Dermis blood vessel endothelial cell (primary cell): ENCODE data around the gene CHST6. TPM values are rescaled to one million over a fixed set of nuclear protein-coding genes. Genes with fewer than 3 reads are reported as not detected.
"Not testable (repeated sequence)": the region's sequence is repeated elsewhere in the genome, so short reads cannot be mapped to it uniquely, and the experiment has no call there.

Experiments
- DNase-seq: peaks from one replicate; pipeline ENCODE4 v3.0.0; 2010
- total RNA-seq: library from RNA; depleted of rRNA; stranded (reverse); fragments of >200 nt; gene quantifications from 2 replicates; pipeline ENCODE4 v1.2.3, GENCODE V29; 2014

The CHST6 gene
- 1.2 and 1.9 TPM in 2 replicates for total RNA-seq

DNA sequence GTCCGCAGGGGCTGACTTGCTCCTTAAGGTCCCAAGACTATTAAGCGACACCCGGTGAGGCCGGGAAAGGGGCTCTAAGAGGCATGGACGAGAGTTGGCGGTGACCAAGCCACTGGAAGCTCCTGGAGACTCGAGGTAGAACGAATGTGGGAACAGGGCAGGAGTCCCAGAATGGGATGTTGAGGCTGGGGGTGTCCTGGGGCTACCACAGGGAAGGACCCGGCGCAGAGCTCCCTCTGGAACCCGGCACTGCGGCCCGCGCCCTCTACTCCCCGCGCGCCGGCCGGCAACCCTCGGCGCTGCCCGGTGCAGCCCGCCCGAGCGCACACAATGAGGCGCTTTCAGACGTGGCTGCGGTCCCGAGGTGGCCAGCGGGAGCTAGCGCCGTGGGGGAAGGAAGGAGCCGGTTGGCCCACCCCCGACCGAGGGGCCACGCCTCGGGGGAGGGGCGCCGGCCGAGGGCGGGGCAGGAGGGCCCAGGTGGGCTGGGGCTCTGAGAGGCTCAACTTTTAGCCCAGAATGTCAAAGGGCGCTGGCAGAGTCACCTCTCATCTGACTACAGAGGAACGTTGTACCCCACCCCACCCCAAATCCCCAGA, at the start of gene CHST6:
Gene CHST6 (minus strand): TSS at position 366 of the 599 bp plus-strand sequence. CDS start 15,613 bp downstream, outside the sequence.
- peak; percentile 48 for DNase-seq

DNA sequence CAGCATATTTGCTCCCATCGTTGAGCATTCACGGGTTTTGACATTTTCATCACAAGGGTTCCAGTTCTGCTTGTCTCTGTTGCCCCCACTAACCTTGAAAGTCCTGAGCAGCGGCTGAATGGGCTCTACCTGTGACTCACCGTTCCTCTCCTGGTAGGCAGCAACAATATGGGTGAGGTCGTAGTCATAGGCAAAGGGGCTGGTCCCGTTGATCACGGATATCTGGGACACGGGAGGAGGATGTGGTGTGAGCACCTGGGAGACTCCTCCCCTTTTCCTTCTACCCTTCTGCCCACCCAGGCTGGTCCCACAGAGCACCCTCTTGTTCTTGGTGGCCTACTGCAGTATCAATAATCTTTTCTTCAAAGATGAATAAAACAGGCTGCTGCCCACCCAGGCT, 47.2 kb upstream of the CHST6 start:
- DNase-seq: not testable (repeated sequence)

DNA sequence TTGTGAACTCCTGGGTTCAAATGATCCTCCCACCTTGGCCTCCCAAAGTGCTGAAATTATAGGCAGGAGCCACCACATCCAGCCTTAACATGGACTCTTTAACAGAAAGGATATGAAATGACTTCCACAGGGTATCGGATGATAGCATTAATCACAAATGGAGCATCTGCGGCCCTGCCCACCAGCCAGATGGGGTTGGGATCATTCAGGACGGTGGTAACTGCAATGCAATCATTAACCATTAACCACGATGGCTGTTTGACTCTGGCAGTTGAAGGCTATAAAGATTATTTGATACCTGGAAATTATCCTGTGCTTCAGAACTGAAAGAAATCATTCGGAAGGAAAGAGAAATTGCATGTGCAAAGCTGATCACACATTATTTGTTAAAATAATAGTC, 46.0 kb upstream of the CHST6 start:
- DNase-seq: no peak

DNA sequence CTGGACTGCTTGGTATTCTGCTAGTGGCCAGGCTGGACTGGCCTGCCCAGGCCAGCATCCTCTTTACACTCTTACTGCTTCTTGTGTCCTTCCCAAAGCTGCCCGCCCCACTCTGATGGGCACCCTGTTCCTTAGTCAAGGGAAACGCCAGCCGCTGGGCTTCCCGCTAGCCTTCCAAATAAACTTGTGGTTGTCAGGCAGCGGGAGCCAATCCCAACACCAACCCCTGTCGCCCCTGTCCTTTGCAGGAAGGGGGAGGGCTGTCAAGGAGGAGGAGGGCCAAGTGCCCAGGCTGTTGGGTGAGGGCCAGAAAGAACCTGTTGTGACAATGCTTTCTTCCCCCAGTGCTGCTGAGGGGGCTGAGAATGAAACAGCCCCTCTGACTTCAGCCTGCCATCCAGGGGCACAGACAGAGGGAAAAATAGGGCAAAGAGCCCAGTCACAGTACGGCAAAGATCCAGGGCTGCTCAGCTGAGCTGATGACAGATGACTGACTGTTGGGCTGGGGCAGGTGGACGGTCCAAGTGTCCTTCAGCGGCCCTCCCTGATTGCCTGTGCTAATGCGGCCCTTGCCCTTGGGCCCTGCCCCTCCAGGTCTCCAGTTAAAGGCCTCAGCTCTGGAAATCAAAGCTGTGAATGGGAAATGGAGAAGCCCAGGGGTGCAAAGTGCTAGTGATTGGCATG, 43.8 kb upstream of the CHST6 start:
- not testable (repeated sequence) for DNase-seq

DNA sequence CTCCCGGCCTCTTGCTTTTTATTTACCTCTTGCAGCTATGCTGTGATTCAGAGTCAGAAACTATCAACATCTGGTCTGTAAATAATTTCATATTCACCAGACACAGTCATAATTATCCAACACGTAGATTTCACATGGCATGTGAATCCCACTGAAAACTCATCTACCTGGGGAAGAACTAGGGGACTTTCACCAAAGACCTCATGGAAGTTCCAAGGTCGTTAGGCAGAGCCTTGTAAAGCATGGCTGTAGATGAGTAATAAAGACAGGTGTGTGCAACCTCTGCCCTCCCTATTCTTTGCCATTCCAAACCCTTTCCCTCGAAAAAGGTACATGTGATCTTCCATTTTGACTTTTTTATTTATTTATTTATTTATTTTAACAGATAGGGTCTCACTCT, 42.5 kb upstream of the CHST6 start:
- no peak for DNase-seq

DNA sequence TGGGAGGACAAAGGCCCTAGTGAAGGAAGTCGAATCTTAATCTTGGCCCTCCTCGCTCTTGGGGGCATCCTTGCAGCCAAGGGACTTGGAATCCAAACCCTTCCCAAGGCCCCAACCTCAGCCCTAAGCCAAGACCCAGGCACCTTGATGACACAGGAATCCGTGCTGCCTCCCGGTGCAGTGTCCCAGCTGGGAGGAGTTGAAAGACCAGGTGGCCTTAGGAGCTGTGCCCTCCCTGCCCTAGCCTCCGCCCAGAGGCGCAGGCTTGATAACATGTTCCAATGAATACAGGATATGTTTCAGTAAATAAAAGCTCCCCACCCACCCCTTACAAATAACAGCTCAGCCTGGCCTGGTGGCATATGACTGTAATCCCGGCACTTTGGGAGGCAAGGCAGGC, 40.7 kb upstream of the CHST6 start, which contains the start of gene CHST5:
Gene CHST5 (minus strand): TSS at position 208 of the 400 bp plus-strand sequence. CDS start 5,724 bp downstream, outside the sequence.
- no peak for DNase-seq

DNA sequence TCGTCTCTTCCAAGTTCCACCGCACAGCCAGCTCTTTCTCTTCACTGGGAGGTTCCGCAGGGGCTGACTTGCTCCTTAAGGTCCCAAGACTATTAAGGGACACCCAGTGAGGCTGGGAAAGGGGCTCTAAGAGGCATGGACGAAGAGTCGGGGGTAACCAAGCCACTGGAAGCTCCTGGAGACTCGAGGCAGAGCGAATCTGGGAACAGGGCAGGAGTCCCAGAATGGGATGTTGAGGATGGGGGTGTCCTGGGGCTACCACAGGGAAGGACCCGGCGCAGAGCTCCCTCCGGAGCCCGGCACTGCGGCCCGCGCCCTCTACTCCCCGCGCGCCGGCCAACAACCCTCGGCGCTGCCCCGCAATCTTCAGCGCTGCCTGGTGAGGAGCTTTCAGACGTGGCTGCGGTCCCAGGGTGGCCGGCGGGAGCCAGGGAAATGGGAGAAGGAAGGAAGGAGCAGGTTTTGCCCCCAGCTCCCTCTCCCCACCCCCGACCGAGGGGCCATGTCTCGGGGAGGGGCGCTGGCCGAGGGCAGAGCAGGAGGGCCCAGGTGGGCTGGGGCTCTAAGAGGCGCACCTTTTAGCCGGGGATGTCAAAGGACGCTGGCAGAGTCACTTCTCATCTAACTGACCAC, 40.1 kb upstream of the CHST6 start:
- no peak for DNase-seq

DNA sequence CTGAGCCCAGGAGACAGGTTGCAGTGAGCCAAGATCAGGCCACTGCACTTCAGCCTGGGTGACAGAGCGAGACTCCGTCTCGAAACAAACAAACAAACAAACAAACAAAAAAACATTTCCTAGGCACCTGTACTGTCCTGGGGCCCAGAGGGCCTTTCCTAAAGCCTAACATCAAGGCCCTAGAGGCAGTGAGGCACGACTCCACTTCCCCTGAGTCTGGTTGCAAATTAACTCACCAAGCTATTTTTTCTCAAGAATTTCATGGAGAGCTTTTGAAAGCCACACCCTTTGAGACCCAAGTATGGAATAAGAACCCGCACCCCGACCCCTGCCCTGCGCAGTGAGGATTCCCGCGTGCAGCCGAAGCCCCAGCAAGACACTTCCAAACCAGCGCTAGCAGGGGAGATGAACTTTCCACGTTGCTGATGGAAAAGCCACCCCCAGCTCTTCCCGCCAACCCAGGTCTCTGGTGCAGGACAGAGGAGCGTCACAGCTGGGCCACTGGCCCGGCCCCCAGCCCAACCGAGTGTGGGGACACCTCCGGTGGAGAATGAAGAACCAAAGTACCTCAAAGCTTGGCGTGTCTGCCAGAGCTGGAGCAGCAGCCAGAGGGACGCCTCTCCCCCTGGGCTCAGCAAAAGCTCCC, 39.4 kb upstream of the CHST6 start:
- DNase-seq: no peak

DNA sequence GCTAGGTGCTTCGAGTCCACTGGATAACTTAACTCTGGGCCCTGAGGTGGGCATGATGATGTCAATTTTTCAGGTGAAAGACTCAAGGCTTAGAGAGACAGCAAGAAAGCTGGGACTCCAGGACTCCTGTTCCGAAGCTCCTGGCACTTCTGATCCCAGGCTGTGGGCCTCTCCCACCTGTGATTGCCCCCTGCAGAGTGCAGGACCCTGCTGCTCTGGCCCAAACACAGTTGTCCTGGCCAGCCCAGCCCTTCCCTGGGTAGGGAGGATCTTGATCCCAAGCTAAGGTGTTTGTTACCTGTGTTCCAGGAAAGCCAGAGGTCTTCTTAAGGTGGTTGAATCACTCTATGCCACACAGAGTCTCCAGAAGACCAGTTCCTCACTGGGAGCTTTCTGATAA, 37.5 kb upstream of the CHST6 start:
- DNase-seq: no peak

DNA sequence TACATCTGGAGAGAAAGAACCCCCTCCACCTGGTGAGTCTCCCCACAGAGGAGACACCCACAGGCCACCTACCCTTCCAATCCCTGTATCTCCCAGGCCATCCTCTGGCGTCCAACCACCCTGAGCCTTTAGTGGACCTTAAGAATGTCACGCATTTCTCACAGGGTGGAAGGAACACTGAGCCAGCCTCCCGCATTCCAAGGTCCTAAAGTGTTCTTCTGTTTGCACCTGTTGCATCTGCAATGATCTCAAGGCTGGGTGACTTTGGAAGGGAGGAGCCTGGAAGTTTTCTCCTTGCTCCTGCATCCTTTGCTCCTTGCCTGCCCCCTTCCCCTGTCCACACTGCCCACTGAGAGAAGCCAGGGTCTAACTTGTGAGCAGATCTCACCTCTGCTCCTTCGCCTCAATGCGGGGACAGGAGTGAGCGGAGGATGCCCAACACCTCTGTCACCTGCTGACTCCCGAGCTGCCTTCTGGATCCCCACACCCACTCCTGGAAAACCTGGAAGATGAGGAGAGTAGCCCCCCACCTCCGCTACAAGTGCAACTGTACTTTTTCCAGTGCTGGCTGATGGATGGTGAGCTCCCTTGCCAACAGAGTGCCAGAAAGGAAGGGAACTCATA, 37.0 kb upstream of the CHST6 start:
- DNase-seq: no peak

DNA sequence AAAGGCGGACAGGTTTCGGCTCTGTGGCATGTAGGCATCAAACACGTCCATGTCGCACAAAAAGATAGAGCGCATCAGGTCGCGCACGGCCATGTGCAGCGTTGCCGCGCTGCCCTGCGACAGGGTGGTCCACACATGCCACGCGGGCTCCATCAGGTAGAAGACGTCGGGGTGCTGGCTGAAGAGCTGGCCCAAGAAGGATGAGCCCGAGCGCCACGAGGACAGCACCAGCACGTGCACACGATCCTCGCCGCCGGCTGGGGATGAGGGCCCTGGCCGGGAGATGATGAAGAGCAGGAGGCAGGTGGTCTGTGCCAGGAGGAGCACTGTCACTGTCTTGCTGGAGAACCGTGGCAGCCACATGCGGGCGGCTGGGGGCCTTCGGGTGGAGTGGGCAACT, 34.7 kb upstream of the CHST6 start:
- no peak for DNase-seq

DNA sequence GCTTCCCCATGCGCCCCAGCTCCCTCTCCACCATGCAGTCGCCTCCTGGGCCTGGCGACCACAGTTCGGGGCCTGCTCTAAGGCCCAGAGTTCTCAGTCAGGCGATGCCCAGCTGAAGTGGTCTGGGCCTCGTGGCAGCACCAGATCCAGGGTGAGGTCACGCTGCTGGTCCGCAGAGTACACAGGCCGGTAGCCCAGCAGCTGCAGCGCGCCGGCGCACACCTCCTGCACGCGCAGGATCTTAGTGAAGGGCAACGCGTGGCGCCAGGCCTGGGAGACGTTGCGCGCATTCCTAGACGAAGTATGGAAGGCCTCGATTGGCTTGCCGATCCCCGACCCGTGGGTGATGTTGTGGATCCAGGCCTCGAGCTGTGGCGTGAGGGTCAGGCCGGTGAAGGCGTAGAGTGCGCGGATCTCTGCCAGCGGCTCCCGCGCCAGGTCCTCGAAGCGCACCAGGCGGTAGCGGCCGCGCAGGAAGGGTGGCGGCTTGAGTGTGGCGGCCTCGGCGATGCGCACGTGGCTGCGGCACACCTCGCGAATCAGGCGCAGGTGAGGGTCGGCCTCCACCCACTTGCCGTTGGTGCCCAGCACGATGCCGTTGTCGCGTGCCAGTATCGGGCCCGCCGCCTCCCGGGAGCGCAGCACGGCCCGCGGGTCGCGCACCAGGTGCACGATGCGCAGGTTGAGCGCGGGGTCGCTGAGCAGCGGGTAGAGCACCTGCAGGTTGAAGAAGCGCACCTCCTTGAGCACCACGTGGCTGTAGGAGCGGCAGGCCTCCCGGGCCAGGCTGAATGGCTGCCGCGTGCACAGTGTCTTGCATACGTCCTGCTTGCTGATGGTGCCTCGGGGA, 34.0 kb upstream of the CHST6 start:
- no peak for DNase-seq

DNA sequence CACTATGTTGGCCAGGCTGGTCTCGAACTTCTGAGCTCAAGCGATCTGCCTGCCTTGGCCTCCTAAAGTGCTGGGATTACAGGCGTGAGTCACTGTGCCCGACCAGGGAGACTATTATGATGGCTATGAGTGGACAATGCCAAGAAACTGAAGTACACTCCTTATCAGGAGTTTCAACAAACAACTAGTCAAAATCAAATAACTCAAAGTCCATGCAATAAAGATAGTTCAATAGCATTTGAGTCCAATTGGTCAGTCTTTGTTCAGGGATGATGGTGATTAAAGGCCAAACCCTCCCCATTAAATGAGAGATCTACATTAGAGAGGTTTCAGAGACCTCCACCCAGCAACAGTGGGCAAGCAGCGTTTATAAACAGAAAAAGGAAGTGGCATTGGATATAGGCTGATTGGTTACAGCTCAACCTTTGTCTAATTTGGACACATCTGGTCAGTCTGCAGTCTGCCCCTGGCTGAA, 32.6 kb upstream of the CHST6 start:
- no peak for DNase-seq

DNA sequence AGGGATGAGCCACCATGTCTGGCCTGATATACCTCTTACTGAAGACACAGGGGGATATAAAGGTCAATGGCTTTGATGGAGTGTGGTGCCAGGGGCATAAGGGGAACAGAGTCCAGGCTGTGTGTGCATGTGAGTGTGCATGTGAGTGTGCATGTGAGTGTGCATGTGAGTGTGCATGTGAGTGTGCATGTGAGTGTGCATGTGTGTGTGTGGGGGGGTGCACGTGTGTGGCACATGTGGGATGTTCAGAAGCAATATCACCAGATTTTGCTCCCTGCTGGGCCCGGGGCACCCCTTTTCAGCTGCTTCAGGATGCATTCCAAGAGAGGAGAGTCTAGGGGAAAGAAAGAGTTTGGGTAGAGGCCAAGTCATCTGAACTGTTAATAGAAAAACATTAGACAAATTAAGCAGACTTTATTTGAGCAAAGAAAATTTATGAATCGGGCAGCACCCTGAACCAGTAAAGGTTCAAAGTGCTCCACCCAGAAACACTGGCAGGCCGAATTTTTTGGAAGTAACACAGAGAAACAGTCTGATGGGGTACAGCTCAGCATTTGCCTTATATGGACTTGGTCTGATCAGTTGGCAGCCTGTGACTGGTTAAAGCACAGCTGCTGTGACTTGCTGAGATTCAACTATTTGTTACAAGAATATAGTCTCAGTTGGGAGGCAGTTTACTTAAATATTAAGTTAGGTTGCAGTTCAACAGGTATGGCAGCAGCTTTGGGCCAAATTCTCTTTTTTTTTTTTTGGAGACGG, 31.0 kb upstream of the CHST6 start:
- DNase-seq: no peak

DNA sequence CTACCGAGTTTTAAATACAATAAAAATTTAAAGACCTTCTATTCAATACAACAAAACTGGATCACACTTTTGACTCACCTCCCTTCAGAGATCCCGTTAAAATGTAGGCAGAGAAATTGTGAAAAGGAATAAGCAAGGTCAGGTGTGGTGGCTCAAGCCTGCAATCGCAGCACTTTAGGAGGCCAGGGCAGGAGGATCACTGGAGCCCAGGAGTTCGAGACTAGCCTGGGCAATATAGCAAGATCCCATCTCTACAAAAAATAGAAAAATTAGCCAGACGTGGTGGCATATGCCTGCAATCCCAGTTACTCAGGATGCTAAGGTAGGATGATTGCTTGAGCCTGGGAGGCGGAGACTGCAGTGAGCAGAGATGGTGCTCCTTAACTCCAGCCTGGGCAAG, 23.9 kb upstream of the CHST6 start:
- no peak for DNase-seq

DNA sequence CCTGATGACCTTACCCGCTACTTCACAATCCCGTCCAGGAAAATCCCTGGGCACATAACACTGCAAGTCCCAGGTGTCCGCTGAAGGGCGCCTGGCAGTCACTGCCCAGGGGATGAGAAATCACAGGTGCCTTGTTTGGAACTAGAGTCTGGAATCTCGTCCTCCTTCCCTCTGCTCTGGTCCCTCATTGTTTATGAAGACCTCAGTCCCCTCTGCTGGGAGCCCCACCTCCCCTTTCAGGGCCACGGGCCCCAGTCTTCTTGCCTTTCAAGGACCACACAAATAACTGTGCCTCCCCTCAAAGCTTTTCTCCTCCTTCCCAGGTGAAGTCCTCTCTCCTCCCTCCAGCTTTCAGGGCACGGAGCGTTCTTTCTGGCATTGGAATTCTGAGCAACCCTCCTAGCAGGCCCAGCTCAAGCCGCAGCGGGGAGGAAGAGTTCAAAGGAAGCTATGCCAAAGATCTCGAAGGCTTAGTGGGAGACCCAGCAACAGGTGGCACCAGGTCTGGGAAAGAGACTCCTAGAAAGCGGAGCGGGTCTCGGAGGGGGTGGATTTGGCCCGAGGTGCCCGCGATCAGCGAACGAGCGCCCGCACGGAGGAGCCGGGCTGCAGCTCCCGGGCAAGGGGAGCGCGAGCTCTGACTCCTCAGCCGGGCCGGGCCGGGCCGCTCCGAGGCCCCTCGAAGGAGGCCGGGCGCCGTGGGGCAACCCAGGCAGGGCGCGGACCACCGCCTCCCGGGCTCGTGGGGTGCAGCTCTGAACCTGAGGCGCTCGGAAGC, 21.1 kb upstream of the CHST6 start:
- peak; percentile 37 for DNase-seq

DNA sequence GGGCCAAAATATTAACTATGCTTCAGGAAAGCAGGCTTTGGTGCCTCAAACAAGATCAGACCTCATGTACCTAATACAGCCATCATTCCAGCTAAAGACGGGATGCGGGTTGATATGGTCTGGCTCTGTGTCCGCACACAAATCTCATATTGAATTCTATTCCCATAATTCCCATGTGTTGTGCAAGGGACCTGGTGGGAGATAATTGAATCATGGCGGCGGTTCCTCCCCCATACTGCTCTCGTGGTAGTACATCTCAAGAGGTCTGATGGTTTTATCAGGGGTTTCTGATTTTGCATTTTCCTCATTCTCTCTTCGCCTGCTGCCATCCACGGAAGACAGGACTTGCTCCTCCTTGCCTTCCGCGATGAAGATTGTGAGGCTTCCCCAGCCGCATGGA, 19.1 kb upstream of the CHST6 start:
- no peak for DNase-seq

DNA sequence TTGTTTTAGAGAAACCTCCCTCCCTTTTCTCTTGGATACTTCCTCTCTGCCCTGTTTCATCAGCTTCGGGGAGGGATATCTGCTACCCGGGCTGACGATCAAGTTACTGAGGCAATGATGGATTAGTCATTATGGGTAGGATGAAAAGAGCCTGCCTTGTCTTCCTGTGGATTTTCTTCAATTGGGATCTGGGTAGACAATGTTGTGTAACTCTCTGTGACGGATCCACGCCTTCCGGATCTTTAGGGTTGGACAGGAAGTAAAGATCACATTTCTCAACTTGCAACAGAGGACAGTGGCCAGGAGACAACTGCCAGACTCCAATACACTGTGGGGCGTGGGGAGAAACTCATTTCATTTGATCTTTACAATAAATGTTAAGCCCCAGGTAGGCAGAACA, 11.3 kb upstream of the CHST6 start:
- peak; percentile 40 for DNase-seq

DNA sequence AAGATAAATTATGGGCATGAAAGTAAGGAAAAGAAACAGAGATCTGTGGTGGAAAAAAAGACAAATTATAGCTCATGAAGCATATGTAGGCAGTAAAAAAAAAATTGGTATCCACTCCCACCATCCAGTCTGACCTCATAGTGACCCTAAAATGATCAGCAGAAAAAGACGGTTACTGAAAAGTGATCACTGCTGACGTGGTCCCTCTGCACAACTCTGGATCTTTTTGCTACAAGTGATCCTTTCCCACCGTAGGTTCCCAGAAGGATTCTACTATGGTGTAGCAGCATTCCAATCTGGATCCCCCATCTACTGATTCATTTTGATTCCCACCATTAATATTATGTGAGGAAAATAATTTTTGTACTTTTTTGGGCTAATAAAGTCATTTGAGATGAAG, 10.9 kb upstream of the CHST6 start:
- no peak for DNase-seq

DNA sequence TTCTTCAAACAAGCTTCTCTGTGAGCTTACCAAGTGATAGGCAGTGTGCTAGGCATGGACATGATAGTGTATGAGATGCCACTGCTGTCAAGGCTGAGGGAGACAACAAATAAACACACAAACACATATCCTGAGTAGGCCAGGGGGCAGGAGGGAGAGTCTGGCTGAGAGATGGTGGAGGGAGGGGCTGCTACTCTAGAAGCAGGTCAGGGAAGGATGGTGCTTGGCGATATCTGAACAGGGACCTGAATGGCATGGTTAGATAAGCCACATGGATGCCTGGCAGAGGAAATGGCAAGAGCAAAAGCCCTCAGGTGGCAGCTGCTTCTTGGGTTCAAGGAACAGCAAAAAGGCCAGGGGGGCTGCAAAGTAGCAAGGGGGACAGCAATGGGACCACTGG, 8.6 kb upstream of the CHST6 start:
- no peak for DNase-seq
